ENCODE measurements around the gene FAM89B.

GRCh38 chr11:65619281-65619928 lies 47.1 kb downstream of the FAM89B start:
- TF ChIP-seq CTCF (IDR thresholded peaks at IDR 0.05): no peak
- no peak for TF ChIP-seq POLR2A (IDR thresholded peaks at IDR 0.05)
